ENCODE data around the gene BOLL. TPM values are rescaled to one million over a fixed set of nuclear protein-coding genes. Genes with fewer than 3 reads are reported as not detected.

The BOLL gene
- total and polyA plus RNA-seq, 10 of the 15 experiments (the other 5 are each of a cell fraction or from before 2014, with no cell fraction given): 0.05 TPM; not detected in 9

DNA sequence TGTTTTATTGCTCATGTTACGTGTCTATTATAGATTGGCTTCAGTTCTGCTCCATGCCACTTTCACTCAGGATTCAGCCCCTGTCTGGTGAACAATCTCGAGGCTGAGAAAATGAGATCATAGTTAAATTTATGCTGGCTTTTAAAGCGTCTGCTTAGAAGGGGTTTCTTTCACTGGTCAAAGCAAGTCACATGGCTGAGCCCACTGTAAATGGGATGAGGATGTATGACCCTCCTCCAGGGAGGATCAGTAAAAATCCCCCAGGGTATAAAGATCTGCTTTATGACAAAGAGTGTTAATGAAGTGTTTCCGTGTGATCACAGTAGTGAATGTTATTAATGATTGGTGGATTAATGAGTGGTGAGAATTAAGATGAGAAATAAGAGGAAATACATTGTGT, 13.1 kb upstream of the BOLL start:
- FAIRE-seq (no peak), DNase-seq (ENCODE audit: low read depth, low spot score) (no peak), ATAC-seq (peak; percentile 69)
- Histone ChIP-seq H2AFZ (ENCODE audit: control insufficient read depth, low read depth, low read length) (no peak overlapping the region), H3K4me1 (ENCODE audit: control insufficient read depth, insufficient read depth, low read length) (no peaks in the 10 kb centered on the region), H3K27ac (ENCODE audit: control insufficient read depth, insufficient read depth) (no peak overlapping the region), H3K4me3 (no peak overlapping the region), H3K36me3 (ENCODE audit: control insufficient read depth in 2 of 2, insufficient read depth in 2 of 2, low read length in 1 of 2) (no peaks in the 10 kb centered on the region), H4K20me1 (ENCODE audit: control insufficient read depth, insufficient read depth) (no peaks in the 10 kb centered on the region), H3K9me3 (replicated peaks; ENCODE audit: control insufficient read depth, insufficient read depth, low read length) (no peaks in the 10 kb centered on the region; the same call in 2 of the 3 replicates), H3K4me2 (ENCODE audit: control insufficient read depth, insufficient read depth) (no peak overlapping the region), H3K79me2 (ENCODE audit: control insufficient read depth, insufficient read depth, low read length) (no peaks in the 10 kb centered on the region), H3K27me3 (replicated peaks in 1 of 2; ENCODE audit: control insufficient read depth in 2 of 2, insufficient read depth in 2 of 2, low read length in 1 of 2) (peaks cover 0 to 2% of the 10 kb centered on the region in 2 experiments; a peak in 2 of 4 replicates), H3K9ac (ENCODE audit: control insufficient read depth, insufficient read depth, low read length) (no peak overlapping the region)
- CTCF ChIA-PET: interaction anchor here (0.7 to 4.5 kb wide), 3 partner anchors 11 to 499 kb away, joined by 3 to 35 read pairs (median 9); no protein-coding TSS in a partner anchor
- in situ Hi-C loops (cut with MboI) (no loop called here), intact Hi-C loops (cut with micrococcal nuclease; ENCODE audit: unreplicated experiment) (no loop called here)
- RAD21 ChIA-PET (ENCODE audit: unreplicated experiment): interaction anchor here (5.0 kb wide), 1 partner anchor 330 kb away, joined by 34 read pairs; no protein-coding TSS in a partner anchor
- no peak for TF ChIP-seq GABPA (IDR thresholded peaks at IDR 0.05; ENCODE audit: low read depth)
- peak; percentile 59; the same call in 1 of the 2 replicates for TF ChIP-seq ATF7 (IDR thresholded peaks at IDR 0.05; ENCODE audit: low read depth)
- no peak for TF ChIP-seq EED (IDR thresholded peaks at IDR 0.05; ENCODE audit: low read depth)
- peak; percentile 62; the same call in 1 of the 2 replicates for TF ChIP-seq RAD51 (IDR thresholded peaks at IDR 0.05)
- TF ChIP-seq, protein P1, sequence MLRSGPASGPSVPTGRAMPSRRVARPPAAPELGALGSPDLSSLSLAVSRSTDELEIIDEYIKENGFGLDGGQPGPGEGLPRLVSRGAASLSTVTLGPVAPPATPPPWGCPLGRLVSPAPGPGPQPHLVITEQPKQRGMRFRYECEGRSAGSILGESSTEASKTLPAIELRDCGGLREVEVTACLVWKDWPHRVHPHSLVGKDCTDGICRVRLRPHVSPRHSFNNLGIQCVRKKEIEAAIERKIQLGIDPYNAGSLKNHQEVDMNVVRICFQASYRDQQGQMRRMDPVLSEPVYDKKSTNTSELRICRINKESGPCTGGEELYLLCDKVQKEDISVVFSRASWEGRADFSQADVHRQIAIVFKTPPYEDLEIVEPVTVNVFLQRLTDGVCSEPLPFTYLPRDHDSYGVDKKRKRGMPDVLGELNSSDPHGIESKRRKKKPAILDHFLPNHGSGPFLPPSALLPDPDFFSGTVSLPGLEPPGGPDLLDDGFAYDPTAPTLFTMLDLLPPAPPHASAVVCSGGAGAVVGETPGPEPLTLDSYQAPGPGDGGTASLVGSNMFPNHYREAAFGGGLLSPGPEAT (IDR thresholded peaks at IDR 0.05; ENCODE audit: low read depth): no peak
- TF ChIP-seq MEF2B (IDR thresholded peaks at IDR 0.05; ENCODE audit: partially characterized antibody, poor library complexity, severe bottlenecking): peak; percentile 76
- 0 out of 2 replicates have a peak, but pooled peaks have one; percentile 15 for TF ChIP-seq NR2F1 (conservative IDR thresholded peaks at IDR 0.05)
- TF ChIP-seq, protein P2, sequence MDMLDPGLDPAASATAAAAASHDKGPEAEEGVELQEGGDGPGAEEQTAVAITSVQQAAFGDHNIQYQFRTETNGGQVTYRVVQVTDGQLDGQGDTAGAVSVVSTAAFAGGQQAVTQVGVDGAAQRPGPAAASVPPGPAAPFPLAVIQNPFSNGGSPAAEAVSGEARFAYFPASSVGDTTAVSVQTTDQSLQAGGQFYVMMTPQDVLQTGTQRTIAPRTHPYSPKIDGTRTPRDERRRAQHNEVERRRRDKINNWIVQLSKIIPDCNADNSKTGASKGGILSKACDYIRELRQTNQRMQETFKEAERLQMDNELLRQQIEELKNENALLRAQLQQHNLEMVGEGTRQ (IDR thresholded peaks at IDR 0.05; ENCODE audit: borderline replicate concordance, low read depth, low read length): peak; percentile 18; the same call in 1 of the 2 replicates
- TF ChIP-seq, protein P3, sequence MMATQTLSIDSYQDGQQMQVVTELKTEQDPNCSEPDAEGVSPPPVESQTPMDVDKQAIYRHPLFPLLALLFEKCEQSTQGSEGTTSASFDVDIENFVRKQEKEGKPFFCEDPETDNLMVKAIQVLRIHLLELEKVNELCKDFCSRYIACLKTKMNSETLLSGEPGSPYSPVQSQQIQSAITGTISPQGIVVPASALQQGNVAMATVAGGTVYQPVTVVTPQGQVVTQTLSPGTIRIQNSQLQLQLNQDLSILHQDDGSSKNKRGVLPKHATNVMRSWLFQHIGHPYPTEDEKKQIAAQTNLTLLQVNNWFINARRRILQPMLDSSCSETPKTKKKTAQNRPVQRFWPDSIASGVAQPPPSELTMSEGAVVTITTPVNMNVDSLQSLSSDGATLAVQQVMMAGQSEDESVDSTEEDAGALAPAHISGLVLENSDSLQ (IDR thresholded peaks at IDR 0.05): no peak
- no peak for TF ChIP-seq TAF1 (IDR thresholded peaks at IDR 0.05; ENCODE audit: borderline replicate concordance, low read depth, low read length)
- TF ChIP-seq HDAC2 (IDR thresholded peaks at IDR 0.05): no peak
- TF ChIP-seq TCF7 (IDR thresholded peaks at IDR 0.05; ENCODE audit: borderline replicate concordance): no peak
- 0 out of 2 replicates have a peak, but pooled peaks have one; percentile 23 for TF ChIP-seq NBN (IDR thresholded peaks at IDR 0.05)
- peak; percentile 53; the same call in 1 of the 2 replicates for TF ChIP-seq MTA2 (IDR thresholded peaks at IDR 0.05; ENCODE audit: low read depth)
- 16% methylated on average over 4 of the region's 4 CpGs for WGBS (ENCODE audit: insufficient coverage, insufficient replicate concordance, low lambda C conversion rate, missing lambda C conversion rate)
- no TSS peak for BruUV-seq (replicated peaks)
- POLR2A ChIA-PET: no interaction called here
- SMC1A ChIA-PET (ENCODE audit: uncharacterized antibody, unreplicated experiment): interaction anchor here (0.9 to 4.4 kb wide), 4 partner anchors 15 to 498 kb away, joined by 3 to 37 read pairs (median 4); no protein-coding TSS in a partner anchor
